ENCODE measurements around the gene ST8SIA4. TPM values are rescaled to one million over a fixed set of nuclear protein-coding genes. Genes with fewer than 3 reads are reported as not detected.

ST8SIA4 gene
- total RNA-seq, 1 experiment from 2014 or later = 0.47 TPM

GRCh38 chr5:100842080-100842479 lies 61.0 kb downstream of the ST8SIA4 start:
- no peak for DNase-seq (ENCODE audit: low spot score)
- POLR2A ChIA-PET (ENCODE audit: low non-redundant PET) = no interaction called here
- H3K4me3 ChIP-seq (ENCODE audit: low read depth, low read length, poor library complexity, severe bottlenecking) = no peak overlapping the region
- no peak overlapping the region for H3K27ac ChIP-seq (ENCODE audit: low read depth, low read length, poor library complexity, severe bottlenecking)
- H3K36me3 ChIP-seq (ENCODE audit: insufficient read depth, low read length, poor library complexity, severe bottlenecking) = no peaks in the 10 kb centered on the region
- no TSS peak for BruUV-seq (replicated peaks)
- H3K4me1 ChIP-seq (ENCODE audit: insufficient read depth, low read length, poor library complexity, severe bottlenecking) = peaks cover 27% of the 10 kb centered on the region
- intact Hi-C loops (cut with micrococcal nuclease; ENCODE audit: unreplicated experiment) = no loop called here
- H3K9me3 ChIP-seq (ENCODE audit: low read depth, low read length, poor library complexity, severe bottlenecking) = no peaks in the 10 kb centered on the region
- no peak for TF ChIP-seq CTCF (conservative IDR thresholded peaks at IDR 0.05; ENCODE audit: low read depth, low read length)
- no peak for TF ChIP-seq EZH2 (IDR thresholded peaks at IDR 0.05; ENCODE audit: borderline replicate concordance, low read depth, low read length, poor library complexity, severe bottlenecking)
- CTCF ChIA-PET = no interaction called here
- peaks cover 36% of the 10 kb centered on the region for H3K27me3 ChIP-seq (replicated peaks; ENCODE audit: insufficient read depth, low read depth, low read length, poor library complexity)

GRCh38 chr5:100841358-100842076 lies 61.6 kb downstream of the ST8SIA4 start:
- Histone ChIP-seq H3K9me3 (ENCODE audit: low read depth, low read length, poor library complexity, severe bottlenecking) (no peaks in the 10 kb centered on the region), H3K4me1 (ENCODE audit: insufficient read depth, low read length, poor library complexity, severe bottlenecking) (peaks cover 27% of the 10 kb centered on the region), H3K27ac (ENCODE audit: low read depth, low read length, poor library complexity, severe bottlenecking) (no peak overlapping the region), H3K4me3 (ENCODE audit: low read depth, low read length, poor library complexity, severe bottlenecking) (no peak overlapping the region), H3K27me3 (replicated peaks; ENCODE audit: insufficient read depth, low read depth, low read length, poor library complexity) (peaks cover 35% of the 10 kb centered on the region), H3K36me3 (ENCODE audit: insufficient read depth, low read length, poor library complexity, severe bottlenecking) (no peaks in the 10 kb centered on the region)
- intact Hi-C loops (cut with micrococcal nuclease; ENCODE audit: unreplicated experiment) = loop anchor here (2.0 kb wide), 1 partner anchor 15 kb away; no protein-coding TSS in a partner anchor
- ChIA-PET POLR2A (ENCODE audit: low non-redundant PET) (no interaction called here), CTCF (no interaction called here)
- no TSS peak for BruUV-seq (replicated peaks)
- TF ChIP-seq CTCF (conservative IDR thresholded peaks at IDR 0.05; ENCODE audit: low read depth, low read length) (no peak), EZH2 (IDR thresholded peaks at IDR 0.05; ENCODE audit: borderline replicate concordance, low read depth, low read length, poor library complexity, severe bottlenecking) (no peak)
- peak; percentile 22 for DNase-seq (ENCODE audit: low spot score)

GRCh38 chr5:100840789-100841188 lies 62.3 kb downstream of the ST8SIA4 start:
- Histone ChIP-seq H3K27ac (ENCODE audit: low read depth, low read length, poor library complexity, severe bottlenecking) (no peak overlapping the region), H3K4me1 (ENCODE audit: insufficient read depth, low read length, poor library complexity, severe bottlenecking) (peaks cover 27% of the 10 kb centered on the region), H3K36me3 (ENCODE audit: insufficient read depth, low read length, poor library complexity, severe bottlenecking) (no peaks in the 10 kb centered on the region), H3K9me3 (ENCODE audit: low read depth, low read length, poor library complexity, severe bottlenecking) (no peaks in the 10 kb centered on the region), H3K4me3 (ENCODE audit: low read depth, low read length, poor library complexity, severe bottlenecking) (no peak overlapping the region), H3K27me3 (replicated peaks; ENCODE audit: insufficient read depth, low read depth, low read length, poor library complexity) (peaks cover 28% of the 10 kb centered on the region)
- POLR2A ChIA-PET (ENCODE audit: low non-redundant PET) = no interaction called here
- no TSS peak for BruUV-seq (replicated peaks)
- intact Hi-C loops (cut with micrococcal nuclease; ENCODE audit: unreplicated experiment) = loop anchor here (2.0 kb wide), 1 partner anchor 14 kb away; no protein-coding TSS in a partner anchor
- CTCF ChIA-PET = no interaction called here
- TF ChIP-seq EZH2 (IDR thresholded peaks at IDR 0.05; ENCODE audit: borderline replicate concordance, low read depth, low read length, poor library complexity, severe bottlenecking) (no peak), CTCF (conservative IDR thresholded peaks at IDR 0.05; ENCODE audit: low read depth, low read length) (no peak)
- peak; percentile 87 for DNase-seq (ENCODE audit: low spot score)

Measured in A673 (cell line).